Activated CD8-positive, alpha-beta memory T cell treated with anti-CD3 and anti-CD28 coated beads for 24 hours (primary cell): ENCODE measurements around the gene ESPN.
"Not testable (repeated sequence)": the region's sequence is repeated elsewhere in the genome, so short reads cannot be mapped to it uniquely, and the experiment has no call there.

Experiments
- DNase-seq: peaks from one replicate; pipeline ENCODE4 v3.0.0-alpha.2; 2020

The ESPN gene

GRCh38 chr1:6424619-6425593, at the start of gene ESPN:
Gene ESPN (plus strand): TSS chr1:6424776. CDS start chr1:6424956, 180 bp downstream.
- DNase-seq: no peak

- DNase-seq: no peak
Measured at GRCh38 chr1:6378096-6378746, 46.4 kb upstream of the ESPN start.

- no peak for DNase-seq
Measured at GRCh38 chr1:6380037-6380436, 44.5 kb upstream of the ESPN start.

GRCh38 chr1:6384135-6384534, 40.4 kb upstream of the ESPN start:
- DNase-seq: no peak

- no peak for DNase-seq
Measured at GRCh38 chr1:6384962-6385361, 39.6 kb upstream of the ESPN start.

GRCh38 chr1:6385488-6386191, 38.9 kb upstream of the ESPN start:
- DNase-seq: no peak

GRCh38 chr1:6386371-6386949, 38.1 kb upstream of the ESPN start:
- no peak for DNase-seq

GRCh38 chr1:6389971-6390370, 34.6 kb upstream of the ESPN start:
- DNase-seq: no peak

GRCh38 chr1:6391951-6392808, 32.4 kb upstream of the ESPN start:
- DNase-seq: peak; percentile 62

- DNase-seq: peak; percentile 70
Measured at GRCh38 chr1:6392809-6393399, 31.7 kb upstream of the ESPN start.

- DNase-seq: peak; percentile 96
Measured at GRCh38 chr1:6393400-6394187, 31.0 kb upstream of the ESPN start, which contains the start of gene ACOT7. Gene ACOT7 (minus strand): TSS chr1:6393767. CDS start chr1:6393399, 368 bp downstream.

GRCh38 chr1:6395130-6395529, 29.4 kb upstream of the ESPN start:
- not testable (repeated sequence) for DNase-seq

- not testable (repeated sequence) for DNase-seq
Measured at GRCh38 chr1:6395781-6396244, 28.8 kb upstream of the ESPN start.

GRCh38 chr1:6396998-6397397, 27.6 kb upstream of the ESPN start:
- no peak for DNase-seq

- no peak for DNase-seq
Measured at GRCh38 chr1:6397844-6398441, 26.6 kb upstream of the ESPN start.

- no peak for DNase-seq
Measured at GRCh38 chr1:6399294-6399693, 25.3 kb upstream of the ESPN start.

- DNase-seq: no peak
Measured at GRCh38 chr1:6401673-6402072, 22.9 kb upstream of the ESPN start.

- no peak for DNase-seq
Measured at GRCh38 chr1:6408023-6408422, 16.6 kb upstream of the ESPN start.

GRCh38 chr1:6409053-6409452, 15.5 kb upstream of the ESPN start:
- DNase-seq: no peak

- no peak for DNase-seq
Measured at GRCh38 chr1:6409733-6410132, 14.8 kb upstream of the ESPN start.
